Keratinocyte (primary cell): ENCODE measurements around the gene SLC38A1. TPM values are rescaled to one million over a fixed set of nuclear protein-coding genes. Genes with fewer than 3 reads are reported as not detected.

Source experiments
- DNase-seq: peaks from one replicate; pipeline ENCODE4 v3.0.0-alpha.2; 2011; ENCODE audit warnings: low read depth, missing footprints, low spot score
- FAIRE-seq: peaks from 2 replicates; lab custom pipeline; 2011; peaks lifted over from hg19 to GRCh38; lab: Jason Lieb, UNC
- H2AFZ ChIP-seq: 2 replicates; pipeline ENCODE4 v1.6.0; 2012; ENCODE audit warnings: low read length, control low read depth, inconsistent platforms; ENCODE audit not compliant: control insufficient read depth
- H3K27ac ChIP-seq: 2 replicates; pipeline ENCODE4 v1.5.1; 2011; ENCODE audit warnings: low read length; ENCODE audit not compliant: control insufficient read depth, insufficient read depth
- H3K27me3 ChIP-seq: 3 replicates; pipeline ENCODE4 v1.6.0; 2011; ENCODE audit warnings: low read length; ENCODE audit not compliant: control insufficient read depth, insufficient read depth; ENCODE audit errors: extremely low read depth
- H3K36me3 ChIP-seq, 2 experiments: 2 replicates in 1 of 2; 3 replicates in 1 of 2; pipeline ENCODE4 v1.5.1; 2011; ENCODE audit warnings: low read length in 2 of 2, mild to moderate bottlenecking in 1 of 2; ENCODE audit not compliant: control insufficient read depth in 2 of 2, insufficient read depth in 2 of 2; ENCODE audit errors: extremely low read depth in 1 of 2
- H3K4me1 ChIP-seq: 3 replicates; pipeline ENCODE4 v1.5.1; 2011; ENCODE audit warnings: low read length; ENCODE audit not compliant: control insufficient read depth, insufficient read depth; ENCODE audit errors: extremely low read depth
- H3K4me2 ChIP-seq: 3 replicates; pipeline ENCODE4 v1.6.0; 2011; ENCODE audit warnings: low read depth, low read length; ENCODE audit not compliant: control insufficient read depth, insufficient read depth; ENCODE audit errors: extremely low read depth
- H3K4me3 ChIP-seq, 3 experiments: fragments of 200-600 bp in 1 of 3; sonication (generic) in 1 of 3; 2 replicates in 2 of 3; 3 replicates in 1 of 3; pipeline ENCODE4 v1.5.1; 2011 to 2016; ENCODE audit warnings: low read length in 3 of 3, mild to moderate bottlenecking in 3 of 3, control low read depth in 2 of 3, inconsistent platforms in 1 of 3, low read depth in 1 of 3, mixed read lengths in 1 of 3, mixed run types in 1 of 3, moderate library complexity in 1 of 3; ENCODE audit not compliant: control insufficient read depth in 2 of 3, insufficient read depth in 2 of 3; ENCODE audit errors: extremely low read depth in 1 of 3
- H3K79me2 ChIP-seq: 2 replicates; pipeline ENCODE4 v1.6.0; 2012; ENCODE audit warnings: low read length; ENCODE audit not compliant: control insufficient read depth, insufficient read depth
- H3K9ac ChIP-seq: 3 replicates; pipeline ENCODE4 v1.6.0; 2011; ENCODE audit warnings: low read length; ENCODE audit not compliant: control insufficient read depth, insufficient read depth; ENCODE audit errors: extremely low read depth
- H3K9me1 ChIP-seq: 3 replicates; pipeline ENCODE4 v1.6.0; 2011; ENCODE audit warnings: low read length; ENCODE audit not compliant: control insufficient read depth, insufficient read depth; ENCODE audit errors: extremely low read depth
- H3K9me3 ChIP-seq: 2 replicates; pipeline ENCODE4 v1.5.1; 2012; ENCODE audit warnings: low read depth, low read length; ENCODE audit not compliant: control insufficient read depth
- H4K20me1 ChIP-seq: 3 replicates; pipeline ENCODE4 v1.6.0; 2011; ENCODE audit warnings: low read length; ENCODE audit not compliant: control insufficient read depth, insufficient read depth; ENCODE audit errors: extremely low read depth
- EZH2 ChIP-seq: IDR thresholded peaks from one replicate; pipeline ENCODE4 v1.6.1; 2012; ENCODE audit warnings: inconsistent platforms, mild to moderate bottlenecking, low read length, moderate library complexity
- dilution Hi-C: fragments of 300-500 bp; cut with MboI; formaldehyde crosslinking; loops from one replicate; pipeline ENCODE4 v1.7.0; 2020; ENCODE audit warnings: low sequenced_read_pairs; ENCODE audit not compliant: extremely low pct_ligation_motif_present
- polyA plus RNA-seq, 5 experiments: library from polyadenylated mRNA; depleted of rRNA in 3 of 5; stranded (reverse) in 3 of 5; stranded (forward) in 1 of 5; unstranded in 1 of 5; fragments of >200 nt; gene quantifications; 1 replicate in 1 of 5; 2 replicates in 3 of 5; 3 replicates in 1 of 5; pipeline versions ENCODE4 v1.2.1 to v1.2.3, GENCODE V29; 2011 to 2012; ENCODE audit warnings: missing spikeins in 2 of 5, low read depth in 1 of 5, low replicate concordance in 1 of 5
- TF ChIP-seq, protein P1 (sequence below), 3 experiments: IDR thresholded peaks in 1 of 3; conservative IDR thresholded peaks in 1 of 3; optimal IDR thresholded peaks in 1 of 3; 2 replicates in 2 of 3; 3 replicates in 1 of 3; pipeline versions ENCODE3 to v1.5.1; 2011; ENCODE audit warnings: low read length in 3 of 3, mild to moderate bottlenecking in 3 of 3, moderate library complexity in 2 of 3, control low read depth in 1 of 3, inconsistent platforms in 1 of 3; ENCODE audit not compliant: insufficient read depth in 2 of 3; ENCODE audit errors: extremely low read depth in 1 of 3

Gene SLC38A1
- polyA plus RNA-seq, 1 donor (not counting 4 experiments of a cell fraction or from before 2014, with no cell fraction given) = 134 TPM

- Histone ChIP-seq H2AFZ (no peak overlapping the region), H3K4me3 (no peak overlapping the region), H3K9me1 (peaks cover 2% of the 10 kb centered on the region), H3K9me3 (no peaks in the 10 kb centered on the region), H3K27me3 (no peaks in the 10 kb centered on the region), H3K79me2 (peaks cover 94% of the 10 kb centered on the region), H3K4me1 (no peaks in the 10 kb centered on the region), H4K20me1 (peaks cover 17% of the 10 kb centered on the region), H3K4me2 (no peak overlapping the region), H3K27ac (no peak overlapping the region), H3K36me3 (peaks cover 9 to 22% of the 10 kb centered on the region in 2 experiments), H3K9ac (no peak overlapping the region)
- FAIRE-seq (no peak), DNase-seq (no peak)
- TF ChIP-seq, protein P1, sequence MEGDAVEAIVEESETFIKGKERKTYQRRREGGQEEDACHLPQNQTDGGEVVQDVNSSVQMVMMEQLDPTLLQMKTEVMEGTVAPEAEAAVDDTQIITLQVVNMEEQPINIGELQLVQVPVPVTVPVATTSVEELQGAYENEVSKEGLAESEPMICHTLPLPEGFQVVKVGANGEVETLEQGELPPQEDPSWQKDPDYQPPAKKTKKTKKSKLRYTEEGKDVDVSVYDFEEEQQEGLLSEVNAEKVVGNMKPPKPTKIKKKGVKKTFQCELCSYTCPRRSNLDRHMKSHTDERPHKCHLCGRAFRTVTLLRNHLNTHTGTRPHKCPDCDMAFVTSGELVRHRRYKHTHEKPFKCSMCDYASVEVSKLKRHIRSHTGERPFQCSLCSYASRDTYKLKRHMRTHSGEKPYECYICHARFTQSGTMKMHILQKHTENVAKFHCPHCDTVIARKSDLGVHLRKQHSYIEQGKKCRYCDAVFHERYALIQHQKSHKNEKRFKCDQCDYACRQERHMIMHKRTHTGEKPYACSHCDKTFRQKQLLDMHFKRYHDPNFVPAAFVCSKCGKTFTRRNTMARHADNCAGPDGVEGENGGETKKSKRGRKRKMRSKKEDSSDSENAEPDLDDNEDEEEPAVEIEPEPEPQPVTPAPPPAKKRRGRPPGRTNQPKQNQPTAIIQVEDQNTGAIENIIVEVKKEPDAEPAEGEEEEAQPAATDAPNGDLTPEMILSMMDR (optimal IDR thresholded peaks at IDR 0.05 in 1 of 3, IDR thresholded peaks at IDR 0.05 in 1 of 3, conservative IDR thresholded peaks at IDR 0.05 in 1 of 3; ENCODE audit: extremely low read depth in 1 of 3, insufficient read depth in 2 of 3, low read length in 3 of 3) = no peak
- TF ChIP-seq EZH2 = no peak
- dilution Hi-C loops = no loop called here
Measured at GRCh38 chr12:46246021-46246700, 22.7 kb downstream of the SLC38A1 start.

DNA sequence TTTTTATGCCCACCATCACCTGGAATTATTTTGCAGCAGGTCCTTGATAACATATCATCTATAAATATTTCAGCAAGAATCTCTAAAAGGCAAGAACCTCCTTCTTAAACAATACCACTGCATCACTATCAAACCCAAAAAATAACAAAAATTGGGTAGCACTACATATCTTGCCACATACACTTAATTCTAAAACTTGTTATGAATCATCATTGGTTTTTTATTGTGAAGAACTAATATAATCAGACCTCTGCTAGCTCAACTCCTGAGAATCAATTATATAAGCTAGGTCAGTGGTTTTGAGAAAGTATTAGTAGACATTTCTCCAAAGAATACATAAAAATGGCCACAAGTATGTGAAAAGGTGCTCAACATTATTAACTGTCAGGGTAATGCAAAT is 23.8 kb downstream of the SLC38A1 start:
- no peak for TF ChIP-seq EZH2
- TF ChIP-seq, protein P1 (optimal IDR thresholded peaks at IDR 0.05 in 1 of 3, IDR thresholded peaks at IDR 0.05 in 1 of 3, conservative IDR thresholded peaks at IDR 0.05 in 1 of 3; ENCODE audit: extremely low read depth in 1 of 3, insufficient read depth in 2 of 3, low read length in 3 of 3) = no peak
- Histone ChIP-seq H2AFZ (no peak overlapping the region), H3K4me1 (no peaks in the 10 kb centered on the region), H3K9me1 (peaks cover 2% of the 10 kb centered on the region), H3K27ac (no peak overlapping the region), H4K20me1 (peaks cover 18% of the 10 kb centered on the region), H3K27me3 (no peaks in the 10 kb centered on the region), H3K4me3 (no peak overlapping the region), H3K4me2 (no peak overlapping the region), H3K79me2 (peaks cover 93% of the 10 kb centered on the region), H3K9ac (no peak overlapping the region), H3K9me3 (no peaks in the 10 kb centered on the region), H3K36me3 (peaks cover 12 to 28% of the 10 kb centered on the region in 2 experiments)
- FAIRE-seq (no peak), DNase-seq (no peak)
- dilution Hi-C loops = no loop called here
